Stimulated activated CD8-positive, alpha-beta memory T cell treated with anti-CD3 and anti-CD28 coated beads, Interleukin-4, amount 100 ng/mL, for 1 hour (primary cell): Measurements from ENCODE around the gene GPR107.

ENCODE experiments used
- DNase-seq, 2 donors: peaks; one replicate each; pipeline ENCODE4 v3.0.0-alpha.2; 2020; ENCODE audit warnings: low read depth in 2 of 2, low spot score in 1 of 2

The GPR107 gene

GRCh38 chr9:130129432-130130061 is 75.8 kb downstream of the GPR107 start:
- no peak for DNase-seq

DNA sequence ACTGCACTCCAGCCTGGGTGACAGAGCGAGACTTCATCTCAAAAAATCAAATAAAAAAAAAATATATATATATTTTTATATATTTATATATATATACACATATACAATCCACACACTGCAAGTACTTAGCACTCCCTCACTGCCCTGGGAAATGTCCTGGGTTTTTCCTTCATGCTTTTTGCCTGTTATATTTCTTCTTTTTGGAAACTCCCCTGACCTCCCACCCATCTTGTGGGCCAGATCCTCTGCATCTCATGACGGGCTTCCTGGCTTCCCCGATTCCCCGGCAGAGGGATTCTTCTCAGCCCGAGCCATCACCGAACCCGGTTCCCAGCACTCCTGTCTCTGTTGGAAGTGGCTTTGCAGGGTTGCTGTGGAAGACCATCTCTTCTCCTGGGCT is 79.0 kb downstream of the GPR107 start:
- DNase-seq: no peak

GRCh38 chr9:130137081-130137640 is 83.5 kb downstream of the GPR107 start:
- DNase-seq: no peak

GRCh38 chr9:130137641-130138081 is 84.0 kb downstream of the GPR107 start:
- no peak for DNase-seq

DNA sequence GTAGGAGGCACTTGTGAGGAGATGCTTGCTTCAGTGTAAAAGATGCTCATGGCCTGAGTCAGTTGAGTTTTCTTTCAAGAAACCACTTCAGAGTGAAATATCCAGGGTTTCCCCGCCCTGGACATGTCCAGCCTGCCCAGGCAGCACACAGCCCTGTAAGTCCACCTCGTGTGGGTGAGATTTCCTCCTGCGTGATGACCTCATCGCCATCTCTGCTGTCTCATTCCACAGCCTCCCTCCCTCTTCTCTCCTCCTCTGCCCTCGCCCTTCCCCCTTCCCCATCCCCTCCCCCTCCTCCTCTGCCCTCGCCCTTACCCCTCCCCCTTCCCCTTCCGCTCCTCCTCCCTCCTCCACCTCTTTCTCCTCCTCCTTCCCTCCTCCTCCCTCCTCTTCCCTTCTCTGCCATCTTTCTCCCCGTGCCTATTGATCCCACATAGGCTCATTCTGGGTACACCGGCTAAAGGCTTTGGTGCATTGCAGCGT is 84.5 kb downstream of the GPR107 start:
- DNase-seq: no peak

DNA sequence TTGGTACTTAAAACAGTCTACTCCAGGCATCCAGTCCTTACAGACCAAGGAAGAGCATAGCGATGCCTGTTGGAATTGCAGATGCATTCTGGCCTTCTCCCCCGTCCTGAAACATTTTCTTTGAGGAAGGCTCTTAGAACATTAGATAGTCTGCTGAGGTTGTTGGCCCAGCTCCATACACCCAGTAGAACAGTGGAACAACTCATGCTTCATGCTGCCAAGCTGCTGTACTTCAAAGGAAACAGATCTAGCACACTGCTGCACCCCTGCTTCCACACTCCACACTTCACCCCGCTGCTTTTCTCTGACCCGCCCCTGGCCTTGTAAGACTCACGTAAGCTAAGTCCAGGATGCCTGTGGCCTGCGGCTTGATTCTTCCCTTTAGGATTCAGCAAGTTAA is 85.1 kb downstream of the GPR107 start:
- no peak for DNase-seq

- no peak for DNase-seq
These were observed 85.5 kb downstream of the GPR107 start for GRCh38 chr9:130139251-130139650.

DNA sequence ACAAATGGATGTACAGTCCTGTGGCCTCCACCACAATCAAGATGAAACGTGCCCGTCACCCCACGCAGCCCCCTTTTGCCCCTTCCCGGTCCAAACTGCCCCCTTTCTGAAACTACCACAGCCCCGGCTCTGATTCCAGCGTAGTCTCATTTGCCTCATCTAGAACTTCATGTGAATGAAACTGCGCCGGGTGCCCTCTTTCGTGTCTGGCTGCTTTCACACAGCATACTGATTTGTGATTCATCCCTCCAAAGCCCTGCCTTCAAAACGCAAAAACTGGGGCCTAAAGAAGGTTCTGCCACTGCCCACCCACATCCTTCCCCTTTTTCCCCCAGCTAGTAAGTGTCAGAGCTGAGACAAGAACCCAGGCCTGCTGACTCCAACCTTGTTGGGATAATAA is 87.0 kb downstream of the GPR107 start:
- DNase-seq: no peak

DNA sequence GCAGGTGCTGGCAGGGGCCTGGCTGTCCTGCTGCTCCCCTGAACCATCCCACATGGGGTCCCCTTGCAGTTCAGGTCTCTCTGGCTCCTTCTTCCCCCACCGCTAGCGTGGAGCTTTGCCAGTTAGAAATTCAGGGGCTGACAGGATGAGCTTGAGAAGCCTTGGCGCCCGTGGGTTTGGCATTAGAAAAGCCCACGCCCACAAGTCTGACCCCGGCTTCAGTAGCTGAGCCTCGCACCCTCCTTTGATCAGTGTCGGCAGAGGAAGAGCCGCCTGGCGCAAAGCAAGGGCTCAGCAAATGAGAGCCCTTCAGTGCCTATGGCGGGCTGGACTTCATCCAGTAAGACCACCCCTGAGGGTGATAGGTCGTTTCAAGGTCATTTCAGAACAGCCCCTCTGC is 88.3 kb downstream of the GPR107 start:
- DNase-seq: no peak

GRCh38 chr9:130142641-130143040 is 88.9 kb downstream of the GPR107 start:
- no peak for DNase-seq

- DNase-seq: no peak
These were observed 89.7 kb downstream of the GPR107 start for GRCh38 chr9:130143279-130143893.

DNA sequence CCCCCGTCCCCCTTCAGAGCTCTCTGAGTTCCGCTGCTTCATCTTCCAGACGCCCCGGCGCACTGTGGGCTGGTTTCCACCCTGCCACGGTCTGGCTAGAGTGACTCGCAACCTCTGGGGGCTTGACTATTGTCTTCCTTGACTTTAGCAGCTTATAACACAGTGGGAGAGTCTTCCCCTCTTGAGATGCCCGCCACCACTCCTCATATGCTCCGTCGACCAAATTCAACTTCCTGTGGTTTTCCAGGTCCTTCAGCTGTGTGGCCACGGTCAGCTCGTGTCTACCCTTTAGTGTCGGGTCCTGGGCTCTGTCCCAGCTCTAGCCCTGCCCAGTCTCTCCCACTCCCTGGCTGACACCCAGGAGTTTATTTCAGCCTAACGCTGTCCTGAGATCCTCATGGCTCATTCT is 90.3 kb downstream of the GPR107 start:
- DNase-seq: no peak

DNA sequence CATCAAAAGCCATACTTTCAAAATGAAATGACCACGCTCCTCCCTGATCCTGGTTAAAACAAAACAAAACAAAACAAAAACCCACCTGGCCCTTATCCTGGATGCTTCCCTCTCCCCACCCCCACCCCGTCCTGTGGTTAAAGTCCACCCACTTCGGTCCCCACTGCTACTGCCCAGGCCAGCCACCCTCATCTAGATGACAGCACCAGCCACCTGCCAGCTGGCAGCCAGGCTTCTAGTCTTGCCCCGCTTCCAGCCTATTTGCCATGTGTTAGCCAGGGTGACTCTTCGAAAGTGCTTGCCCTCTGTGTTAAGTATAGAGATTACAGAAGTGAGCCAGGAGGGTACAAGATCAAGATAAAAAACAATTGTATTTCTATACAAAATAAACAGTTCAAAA is 91.0 kb downstream of the GPR107 start:
- DNase-seq: no peak

DNA sequence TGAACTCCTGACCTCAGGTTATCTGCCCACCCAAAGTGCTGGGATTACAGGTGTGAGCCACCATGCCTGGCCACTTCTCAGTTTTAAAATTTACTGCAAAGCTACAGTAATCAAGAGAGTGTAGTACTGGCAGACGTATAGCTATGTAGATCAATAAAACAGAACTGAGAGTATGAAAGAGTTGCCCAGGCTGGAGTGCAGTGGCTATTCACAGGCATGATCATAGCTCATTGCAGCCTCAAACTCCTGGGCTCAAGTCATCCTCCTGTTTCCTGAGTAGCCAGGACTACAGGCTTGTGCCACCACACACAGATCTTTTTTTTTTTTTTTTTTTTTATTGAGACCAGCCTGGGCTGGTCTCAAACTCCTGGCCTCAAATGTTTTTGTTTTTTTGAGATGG is 92.0 kb downstream of the GPR107 start:
- DNase-seq: no peak

- DNase-seq: no peak
These were observed 93.5 kb downstream of the GPR107 start for GRCh38 chr9:130147198-130147597.

DNA sequence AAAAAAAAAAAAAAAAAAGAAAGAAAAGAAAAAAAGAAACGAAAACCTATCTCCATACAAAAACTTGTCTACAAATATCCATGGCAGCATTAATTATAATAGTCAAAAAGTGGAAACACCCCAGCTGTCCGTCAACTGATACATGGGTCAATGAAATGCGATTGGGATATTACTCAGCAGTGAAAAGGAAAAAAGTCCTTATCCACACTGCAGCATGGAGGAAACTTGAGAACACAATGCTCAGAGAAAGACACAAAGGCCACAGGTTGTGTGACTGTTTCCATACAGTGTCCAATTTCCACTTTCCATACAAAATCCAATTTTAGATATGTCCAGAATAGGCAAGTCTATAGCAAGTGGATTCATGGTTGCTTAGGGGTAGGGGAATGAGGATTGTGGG is 94.2 kb downstream of the GPR107 start:
- DNase-seq: no peak

DNA sequence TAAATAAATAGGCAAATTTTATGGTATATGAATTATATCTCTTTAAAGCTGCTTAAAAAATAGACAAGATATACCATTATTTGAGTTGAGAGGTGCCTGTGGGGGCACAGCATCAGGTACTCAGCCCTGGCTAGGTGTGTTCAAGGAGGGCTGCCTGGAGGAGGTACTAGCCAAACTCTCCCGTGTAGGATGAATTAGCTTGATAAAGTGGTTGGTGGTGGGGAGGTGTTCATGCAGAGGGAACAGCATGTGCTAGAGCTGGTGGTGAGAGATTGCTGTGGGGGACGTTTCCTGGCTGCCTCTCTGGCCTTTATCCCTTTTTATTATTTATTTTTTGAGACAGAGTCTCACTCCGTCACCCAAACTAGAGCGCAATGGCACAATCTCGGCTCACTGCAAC is 95.3 kb downstream of the GPR107 start:
- DNase-seq: no peak

- DNase-seq: no peak
These were observed 96.1 kb downstream of the GPR107 start for GRCh38 chr9:130149654-130150286.

- no peak for DNase-seq
These were observed 97.2 kb downstream of the GPR107 start for GRCh38 chr9:130150779-130151382.

DNA sequence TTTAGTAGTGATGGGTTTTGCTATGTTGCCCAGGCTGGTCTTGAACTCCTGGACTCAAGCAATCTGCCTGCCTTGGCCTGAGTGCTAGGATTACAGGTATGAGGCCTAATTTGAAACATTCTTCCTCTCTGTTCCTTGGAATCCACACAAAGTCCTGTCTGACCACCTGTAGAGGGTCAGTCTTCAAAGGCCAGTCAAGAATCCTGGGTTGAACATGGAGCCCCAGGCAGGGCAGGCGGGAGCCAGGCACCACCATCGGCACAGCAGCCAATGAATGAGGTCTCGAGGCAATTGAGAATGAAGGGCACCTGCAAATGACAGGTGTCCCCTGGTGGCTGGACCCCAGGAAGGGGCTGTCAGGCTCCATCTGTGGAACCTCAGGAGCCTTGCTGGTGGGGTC is 101.1 kb downstream of the GPR107 start:
- no peak for DNase-seq

GRCh38 chr9:130155647-130156046 is 101.9 kb downstream of the GPR107 start:
- DNase-seq: no peak

DNA sequence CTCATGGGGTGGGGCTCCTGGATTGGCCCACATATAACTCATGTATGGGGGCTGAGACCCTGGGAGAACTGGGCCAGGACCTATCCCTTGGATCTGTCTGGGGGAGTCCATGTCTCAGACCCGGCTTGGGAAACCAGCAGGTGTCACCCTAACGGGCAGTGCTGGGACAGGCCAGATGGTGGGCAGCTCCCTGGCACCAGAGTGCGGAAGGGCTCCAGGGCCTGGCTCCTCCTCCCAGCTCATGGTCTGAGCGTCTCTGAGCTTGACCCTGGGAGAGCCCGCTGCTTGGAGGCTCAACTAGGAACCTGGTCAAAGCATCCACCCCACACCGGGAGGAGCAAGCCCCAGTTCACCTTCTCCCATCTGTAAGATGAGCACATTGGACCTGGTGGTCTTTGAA is 103.0 kb downstream of the GPR107 start:
- DNase-seq: no peak
